Activated B cell treated with CpG ODN at 0.5 μM for 24 hours (primary cell): ENCODE data around the gene HARS2. TPM values are rescaled to one million over a fixed set of nuclear protein-coding genes. Genes with fewer than 3 reads are reported as not detected.
A peak's percentile ranks its signal among the peaks of the same experiment; 100 is the strongest.

Source experiments
- ATAC-seq: fragments of 200-7000 bp; cut with Tn5 transposase; one replicate; pipeline ENCODE4 v1.10.0; 2021; ENCODE audit warnings: low read depth, mild to moderate bottlenecking, moderate library complexity
- CTCF ChIA-PET: fragments of 350-600 bp; sonication (Branson Sonifier 250); formaldehyde crosslinking; loops from one replicate; lab custom pipeline; 2021; ENCODE audit warnings: antibody characterized with exemption; lab: Charles Lee
- POLR2A ChIA-PET: fragments of 350-600 bp; sonication (Branson Sonifier 250); formaldehyde crosslinking; loops from one replicate; lab custom pipeline; 2021; ENCODE audit warnings: antibody characterized with exemption; lab: Charles Lee
- DNase-seq: peaks from one replicate; pipeline ENCODE4 v3.0.0; 2022
- H3K27ac Mint-ChIP-seq: one replicate; pipeline ENCODE4 v1.8.0; 2020; ENCODE audit warnings: mixed read lengths
- H3K27me3 Mint-ChIP-seq: one replicate; pipeline ENCODE4 v1.8.0; 2021; ENCODE audit warnings: mixed read lengths
- H3K36me3 Mint-ChIP-seq: one replicate; pipeline ENCODE4 v1.8.0; 2021; ENCODE audit warnings: low read depth, mixed read lengths
- H3K4me1 Mint-ChIP-seq: one replicate; pipeline ENCODE4 v1.8.0; 2021; ENCODE audit warnings: mixed read lengths
- H3K4me3 Mint-ChIP-seq: one replicate; pipeline ENCODE4 v1.8.0; 2020; ENCODE audit warnings: mild to moderate bottlenecking, mixed read lengths
- H3K9me3 Mint-ChIP-seq: one replicate; pipeline ENCODE4 v1.8.0; 2020; ENCODE audit warnings: mixed read lengths
- intact Hi-C: fragments of 100-400 bp; cut with micrococcal nuclease; formaldehyde crosslinking; loops from one replicate; pipeline ENCODE4 v1.15.1; 2024
- total RNA-seq: library from RNA; stranded (reverse); gene quantifications from 2 replicates; pipeline ENCODE4 v1.2.3, GENCODE V29; 2022
- TF ChIP-seq, protein P1 (sequence below): fragments of 200-600 bp; IDR thresholded peaks from one replicate; pipeline ENCODE4 v1.8.0; 2022; ENCODE audit warnings: antibody characterized with exemption, mild to moderate bottlenecking

HARS2 gene
- total RNA-seq, 1 donor from 2014 or later = 48.5 TPM

DNA sequence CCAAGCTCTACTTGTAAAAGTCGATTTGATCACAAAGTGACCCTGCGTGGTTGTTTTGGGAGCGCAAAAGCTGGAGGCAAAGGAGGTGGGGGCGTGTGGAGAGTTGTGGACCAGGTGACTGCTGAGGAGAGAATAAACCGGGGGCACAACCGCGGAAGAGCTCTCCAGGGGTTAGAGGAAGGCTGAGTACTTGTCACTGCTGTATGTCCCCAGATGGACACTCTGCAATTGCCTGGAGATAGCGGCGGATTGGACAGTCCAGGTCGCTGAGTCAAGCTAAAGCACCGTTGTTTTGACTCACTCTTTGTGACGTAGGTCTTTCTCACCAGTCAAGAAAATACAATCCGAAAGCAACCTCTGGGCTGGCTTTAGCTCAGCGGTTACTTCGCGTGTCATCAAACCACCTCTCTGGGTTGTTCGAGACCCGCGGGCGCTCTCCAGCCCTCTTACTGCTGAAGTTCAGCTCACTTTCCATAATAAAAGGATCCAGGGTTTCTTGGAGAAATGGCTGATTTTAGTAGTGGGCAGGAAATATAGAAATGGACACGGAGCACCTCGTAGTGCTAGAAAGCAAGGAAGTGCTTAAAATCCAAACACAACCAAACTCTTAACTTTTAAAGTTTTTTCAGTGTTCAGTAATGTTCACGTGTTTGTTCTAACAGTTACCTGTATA is 34.7 kb downstream of the HARS2 start:
- peaks cover 36% of the 10 kb centered on the region for H3K27me3 Mint-ChIP-seq
- TF ChIP-seq, protein P1, sequence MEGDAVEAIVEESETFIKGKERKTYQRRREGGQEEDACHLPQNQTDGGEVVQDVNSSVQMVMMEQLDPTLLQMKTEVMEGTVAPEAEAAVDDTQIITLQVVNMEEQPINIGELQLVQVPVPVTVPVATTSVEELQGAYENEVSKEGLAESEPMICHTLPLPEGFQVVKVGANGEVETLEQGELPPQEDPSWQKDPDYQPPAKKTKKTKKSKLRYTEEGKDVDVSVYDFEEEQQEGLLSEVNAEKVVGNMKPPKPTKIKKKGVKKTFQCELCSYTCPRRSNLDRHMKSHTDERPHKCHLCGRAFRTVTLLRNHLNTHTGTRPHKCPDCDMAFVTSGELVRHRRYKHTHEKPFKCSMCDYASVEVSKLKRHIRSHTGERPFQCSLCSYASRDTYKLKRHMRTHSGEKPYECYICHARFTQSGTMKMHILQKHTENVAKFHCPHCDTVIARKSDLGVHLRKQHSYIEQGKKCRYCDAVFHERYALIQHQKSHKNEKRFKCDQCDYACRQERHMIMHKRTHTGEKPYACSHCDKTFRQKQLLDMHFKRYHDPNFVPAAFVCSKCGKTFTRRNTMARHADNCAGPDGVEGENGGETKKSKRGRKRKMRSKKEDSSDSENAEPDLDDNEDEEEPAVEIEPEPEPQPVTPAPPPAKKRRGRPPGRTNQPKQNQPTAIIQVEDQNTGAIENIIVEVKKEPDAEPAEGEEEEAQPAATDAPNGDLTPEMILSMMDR = no peak
- CTCF ChIA-PET = interaction anchor here (1.1 kb wide), 1 partner anchor 379 kb away, joined by 3 read pairs; the partner anchor contains the start of gene HBEGF
- POLR2A ChIA-PET = no interaction called here
- H3K36me3 Mint-ChIP-seq = no peaks in the 10 kb centered on the region
- H3K4me3 Mint-ChIP-seq = no peak overlapping the region
- intact Hi-C loops = no loop called here
- ATAC-seq (peak; percentile 70), DNase-seq (no peak)
- no peaks in the 10 kb centered on the region for H3K9me3 Mint-ChIP-seq
- H3K27ac Mint-ChIP-seq = no peak overlapping the region
- peaks cover 8% of the 10 kb centered on the region for H3K4me1 Mint-ChIP-seq

DNA sequence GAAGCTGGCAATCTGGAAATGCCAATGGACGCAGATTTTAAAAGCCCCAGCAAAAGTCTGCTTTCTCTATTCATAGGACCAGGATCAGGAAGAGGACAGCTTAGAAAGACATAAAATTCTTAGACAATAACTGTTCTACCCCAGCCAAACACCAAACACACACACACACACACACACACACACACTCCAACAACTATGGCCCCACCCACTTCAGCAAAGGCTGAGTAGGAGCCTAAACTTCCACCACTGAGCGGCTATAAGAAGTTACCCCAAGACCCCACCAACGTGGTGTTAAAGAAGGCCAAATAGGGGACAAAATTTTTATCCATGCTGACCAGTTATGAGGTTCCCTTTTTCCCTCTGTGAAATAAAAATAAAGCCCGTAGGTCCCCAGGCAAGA is 41.8 kb downstream of the HARS2 start:
- peaks cover 7% of the 10 kb centered on the region for H3K9me3 Mint-ChIP-seq

DNA sequence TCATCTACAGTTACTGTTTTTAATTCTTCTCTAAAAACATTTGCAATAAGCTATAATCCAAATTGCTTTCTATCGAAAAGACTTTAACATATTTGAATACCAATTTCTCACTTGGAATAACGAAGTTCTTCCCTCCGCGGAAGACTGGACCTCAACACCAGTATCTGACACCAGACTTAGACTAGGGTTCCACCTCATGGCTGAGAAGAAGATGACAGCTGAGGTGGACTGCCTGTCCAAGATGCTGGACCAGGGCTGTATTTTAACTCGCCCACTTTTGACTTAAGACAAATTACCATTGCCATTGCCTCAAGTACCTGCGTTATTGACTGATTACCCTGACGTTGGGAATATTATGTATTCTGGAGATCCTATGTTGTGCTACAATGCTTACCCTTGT is 43.1 kb downstream of the HARS2 start:
- CTCF ChIA-PET = interaction anchor here (1.4 kb wide), 1 partner anchor 494 kb away, joined by 3 read pairs; no protein-coding TSS in a partner anchor
- ATAC-seq (no peak), DNase-seq (no peak)
- peaks cover 32% of the 10 kb centered on the region for H3K27me3 Mint-ChIP-seq
- POLR2A ChIA-PET = no interaction called here
- H3K9me3 Mint-ChIP-seq = peaks cover 7% of the 10 kb centered on the region
- intact Hi-C loops = no loop called here
- no peaks in the 10 kb centered on the region for H3K4me1 Mint-ChIP-seq
- no peak overlapping the region for H3K27ac Mint-ChIP-seq
- H3K4me3 Mint-ChIP-seq = no peak overlapping the region
- H3K36me3 Mint-ChIP-seq = no peaks in the 10 kb centered on the region
- TF ChIP-seq, protein P1 = no peak

More for the DNA sequence above, 41.8 kb downstream of the HARS2 start:
- no peaks in the 10 kb centered on the region for H3K36me3 Mint-ChIP-seq
- no peak for DNase-seq
- no peak for ATAC-seq
- H3K4me3 Mint-ChIP-seq = no peak overlapping the region
- intact Hi-C loops = no loop called here
- ChIA-PET POLR2A (no interaction called here), CTCF (no interaction called here)
- TF ChIP-seq, protein P1 = no peak
- no peak overlapping the region for H3K27ac Mint-ChIP-seq
- peaks cover 37% of the 10 kb centered on the region for H3K27me3 Mint-ChIP-seq
- H3K4me1 Mint-ChIP-seq = no peaks in the 10 kb centered on the region

DNA sequence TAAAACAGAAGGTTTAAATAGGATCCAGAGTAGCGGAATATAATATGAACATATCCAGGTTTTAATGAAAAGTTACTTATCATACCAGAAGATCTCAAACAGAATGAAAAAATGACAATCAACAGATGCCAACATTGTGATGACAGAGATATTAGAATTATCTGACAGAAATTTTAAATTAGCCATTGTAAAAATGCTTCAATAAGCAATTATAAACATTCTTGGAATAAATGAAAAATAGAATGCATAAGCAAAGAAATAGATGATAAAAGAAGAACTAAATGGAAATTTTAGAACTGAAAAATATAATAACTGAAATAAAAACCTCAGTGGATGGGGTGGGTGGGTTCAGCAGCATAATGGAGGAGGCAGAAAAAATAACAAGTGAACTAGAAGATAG is 46.2 kb downstream of the HARS2 start:
- no peak overlapping the region for H3K4me3 Mint-ChIP-seq

DNA sequence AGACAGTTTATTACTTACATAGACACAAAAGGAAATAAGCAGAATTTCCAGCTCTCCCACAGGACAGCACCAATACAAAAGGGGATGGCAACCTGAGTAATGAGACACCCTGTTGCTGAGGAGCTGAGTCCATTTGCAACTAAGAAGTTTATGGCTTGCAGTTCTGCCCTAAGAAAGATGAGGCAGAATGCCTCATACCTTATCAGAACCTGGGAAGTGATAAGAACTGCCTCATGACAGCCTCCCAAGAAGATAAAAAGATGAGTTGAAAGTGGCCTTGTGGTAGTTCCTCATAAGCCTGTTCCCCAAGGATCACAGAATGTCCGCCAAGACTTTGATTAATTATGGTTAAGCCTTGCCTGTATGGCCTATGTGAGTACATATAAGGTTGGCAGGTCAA is 50.7 kb downstream of the HARS2 start:
- Mint-ChIP-seq H3K4me3 (no peak overlapping the region), H3K9me3 (peaks cover 29% of the 10 kb centered on the region), H3K27me3 (peaks cover 16% of the 10 kb centered on the region), H3K27ac (no peak overlapping the region), H3K4me1 (no peaks in the 10 kb centered on the region), H3K36me3 (no peaks in the 10 kb centered on the region)
- ChIA-PET POLR2A (no interaction called here), CTCF (no interaction called here)
- TF ChIP-seq, protein P1 = no peak
- DNase-seq (no peak), ATAC-seq (no peak)
- intact Hi-C loops = no loop called here

More for the DNA sequence above, 46.2 kb downstream of the HARS2 start:
- peaks cover 19% of the 10 kb centered on the region for H3K9me3 Mint-ChIP-seq
- CTCF ChIA-PET = no interaction called here
- no peak overlapping the region for H3K27ac Mint-ChIP-seq
- POLR2A ChIA-PET = no interaction called here
- TF ChIP-seq, protein P1 = no peak
- DNase-seq (no peak), ATAC-seq (no peak)
- intact Hi-C loops = no loop called here
- H3K36me3 Mint-ChIP-seq = no peaks in the 10 kb centered on the region
- no peaks in the 10 kb centered on the region for H3K4me1 Mint-ChIP-seq
- peaks cover 35% of the 10 kb centered on the region for H3K27me3 Mint-ChIP-seq

Other genes with a start within 250 kb of the HARS2 start
- 14.4 and 18.2 TPM in 2 replicates for gene EIF4EBP3, start 143.8 kb upstream of the HARS2 start, total RNA-seq
- 41.1 and 41.8 TPM in 2 replicates for gene SRA1, start 134.0 kb upstream of the HARS2 start, total RNA-seq
- 36.0 and 37.5 TPM in 2 replicates for gene APBB3, start 126.9 kb upstream of the HARS2 start, total RNA-seq
- gene SLC35A4, start 126.6 kb upstream of the HARS2 start, total RNA-seq = 76.0 and 77.9 TPM in 2 replicates
- gene CD14, start 58.3 kb upstream of the HARS2 start, total RNA-seq = 0.54 and 1.2 TPM in 2 replicates
- 20.1 and 23.3 TPM in 2 replicates for gene TMCO6, start 52.0 kb upstream of the HARS2 start, total RNA-seq
- 52.2 and 63.6 TPM in 2 replicates for gene NDUFA2, start 43.8 kb upstream of the HARS2 start, total RNA-seq
- gene IK, start 43.6 kb upstream of the HARS2 start, total RNA-seq = 104 and 114 TPM in 2 replicates
- 33.8 and 36.9 TPM in 2 replicates for gene WDR55, start 26.6 kb upstream of the HARS2 start, total RNA-seq
- gene DND1, start 17.9 kb upstream of the HARS2 start, total RNA-seq = 2.6 and 3.4 TPM in 2 replicates
- 78.2 and 84.0 TPM in 2 replicates for gene HARS1, start 85 bp upstream of the HARS2 start, total RNA-seq
- gene ZMAT2, start 9.0 kb downstream of the HARS2 start, total RNA-seq = 67.8 and 70.2 TPM in 2 replicates
- gene PCDHA1, start 94.7 kb downstream of the HARS2 start, total RNA-seq = not detected in 2 replicates
- gene PCDHA2, start 103.4 kb downstream of the HARS2 start, total RNA-seq = not detected in 2 replicates
- not detected in 2 replicates for gene PCDHA3, start 109.6 kb downstream of the HARS2 start, total RNA-seq
- gene PCDHA4, start 115.6 kb downstream of the HARS2 start, total RNA-seq = not detected in 2 replicates
- not detected in 2 replicates for gene PCDHA5, start 130.2 kb downstream of the HARS2 start, total RNA-seq
- not detected in 2 replicates for gene PCDHA6, start 136.5 kb downstream of the HARS2 start, total RNA-seq
- gene PCDHA7, start 142.8 kb downstream of the HARS2 start, total RNA-seq = not detected in 2 replicates
- not detected in 2 replicates for gene PCDHA8, start 149.7 kb downstream of the HARS2 start, total RNA-seq
- gene PCDHA9, start 156.9 kb downstream of the HARS2 start, total RNA-seq = not detected in 2 replicates
- gene PCDHA10, start 164.4 kb downstream of the HARS2 start, total RNA-seq = 0.07 TPM in 1 of 2 replicates, not detected in the other
- not detected in 2 replicates for gene PCDHA11, start 177.5 kb downstream of the HARS2 start, total RNA-seq
- not detected in 2 replicates for gene PCDHA12, start 183.9 kb downstream of the HARS2 start, total RNA-seq
- gene PCDHA13, start 190.7 kb downstream of the HARS2 start, total RNA-seq = not detected in 2 replicates
- gene PCDHAC1, start 234.8 kb downstream of the HARS2 start, total RNA-seq = not detected in 2 replicates